ENCODE results near the gene SYP. TPM values are rescaled to one million over a fixed set of nuclear protein-coding genes. Genes with fewer than 3 reads are reported as not detected.

The SYP gene
- total RNA-seq, 1 donor from 2014 or later: 1.8 TPM

- TF ChIP-seq CTCF (IDR thresholded peaks at IDR 0.05; ENCODE audit: unreplicated experiment): no peak
- Mint-ChIP-seq H3K9me3 (ENCODE audit: unreplicated experiment) (no peaks in the 10 kb centered on the region), H3K27me3 (ENCODE audit: unreplicated experiment) (peaks cover 4% of the 10 kb centered on the region)
Observed at GRCh38 chrX:49197543-49198087, 2.4 kb downstream of the SYP start.

GRCh38 chrX:49193542-49193964 lies 6.4 kb downstream of the SYP start:
- Mint-ChIP-seq H3K4me1 (ENCODE audit: unreplicated experiment) (peaks cover 12% of the 10 kb centered on the region), H3K27ac (ENCODE audit: unreplicated experiment) (no peak overlapping the region), H3K4me3 (ENCODE audit: unreplicated experiment) (no peak overlapping the region), H3K9me3 (ENCODE audit: unreplicated experiment) (no peaks in the 10 kb centered on the region), H3K36me3 (ENCODE audit: low read depth, unreplicated experiment) (no peaks in the 10 kb centered on the region), H3K27me3 (ENCODE audit: unreplicated experiment) (peaks cover 4% of the 10 kb centered on the region)
- no peak for TF ChIP-seq CTCF (IDR thresholded peaks at IDR 0.05; ENCODE audit: unreplicated experiment)
- no peak for DNase-seq (ENCODE audit: low spot score)

More at GRCh38 chrX:49197543-49198087, 2.4 kb downstream of the SYP start:
- Mint-ChIP-seq H3K4me3 (ENCODE audit: unreplicated experiment) (no peak overlapping the region), H3K36me3 (ENCODE audit: low read depth, unreplicated experiment) (no peaks in the 10 kb centered on the region), H3K27ac (ENCODE audit: unreplicated experiment) (no peak overlapping the region), H3K4me1 (ENCODE audit: unreplicated experiment) (peaks cover 14% of the 10 kb centered on the region)
- DNase-seq (ENCODE audit: low spot score): no peak

GRCh38 chrX:49192722-49193328 lies 7.2 kb downstream of the SYP start:
- Mint-ChIP-seq H3K36me3 (ENCODE audit: low read depth, unreplicated experiment) (no peaks in the 10 kb centered on the region), H3K27me3 (ENCODE audit: unreplicated experiment) (peaks cover 2% of the 10 kb centered on the region), H3K9me3 (ENCODE audit: unreplicated experiment) (no peaks in the 10 kb centered on the region), H3K4me3 (ENCODE audit: unreplicated experiment) (no peak overlapping the region), H3K4me1 (ENCODE audit: unreplicated experiment) (peaks cover 5% of the 10 kb centered on the region), H3K27ac (ENCODE audit: unreplicated experiment) (no peak overlapping the region)
- peak; percentile 56 for TF ChIP-seq CTCF (IDR thresholded peaks at IDR 0.05; ENCODE audit: unreplicated experiment)
- DNase-seq (ENCODE audit: low spot score): no peak

- H3K36me3 Mint-ChIP-seq (ENCODE audit: low read depth, unreplicated experiment): no peaks in the 10 kb centered on the region
- DNase-seq (ENCODE audit: low spot score): no peak
- H3K27me3 Mint-ChIP-seq (ENCODE audit: unreplicated experiment): peaks cover 2% of the 10 kb centered on the region
- peak overlapping the region; percentile 90 for H3K4me3 Mint-ChIP-seq (ENCODE audit: unreplicated experiment)
- no peak for TF ChIP-seq CTCF (IDR thresholded peaks at IDR 0.05; ENCODE audit: unreplicated experiment)
- no peak overlapping the region for H3K27ac Mint-ChIP-seq (ENCODE audit: unreplicated experiment)
- H3K4me1 Mint-ChIP-seq (ENCODE audit: unreplicated experiment): peaks cover 5% of the 10 kb centered on the region
- no peaks in the 10 kb centered on the region for H3K9me3 Mint-ChIP-seq (ENCODE audit: unreplicated experiment)
Observed at GRCh38 chrX:49191574-49192011, 8.4 kb downstream of the SYP start.

- peaks cover 2% of the 10 kb centered on the region for H3K27me3 Mint-ChIP-seq (ENCODE audit: unreplicated experiment)
- no peaks in the 10 kb centered on the region for H3K36me3 Mint-ChIP-seq (ENCODE audit: low read depth, unreplicated experiment)
- H3K4me3 Mint-ChIP-seq (ENCODE audit: unreplicated experiment): peak overlapping the region; percentile 90
- DNase-seq (ENCODE audit: low spot score): peak; percentile 74
- no peaks in the 10 kb centered on the region for H3K9me3 Mint-ChIP-seq (ENCODE audit: unreplicated experiment)
- peak overlapping the region; percentile 88 for H3K27ac Mint-ChIP-seq (ENCODE audit: unreplicated experiment)
- TF ChIP-seq CTCF (IDR thresholded peaks at IDR 0.05; ENCODE audit: unreplicated experiment): no peak
- H3K4me1 Mint-ChIP-seq (ENCODE audit: unreplicated experiment): peaks cover 5% of the 10 kb centered on the region
Observed at GRCh38 chrX:49190821-49191573, 9.0 kb downstream of the SYP start.

Data from endothelial cell (in vitro differentiated cells).